ENCODE measurements around the gene FBXO44.

- TF ChIP-seq, protein P1, sequence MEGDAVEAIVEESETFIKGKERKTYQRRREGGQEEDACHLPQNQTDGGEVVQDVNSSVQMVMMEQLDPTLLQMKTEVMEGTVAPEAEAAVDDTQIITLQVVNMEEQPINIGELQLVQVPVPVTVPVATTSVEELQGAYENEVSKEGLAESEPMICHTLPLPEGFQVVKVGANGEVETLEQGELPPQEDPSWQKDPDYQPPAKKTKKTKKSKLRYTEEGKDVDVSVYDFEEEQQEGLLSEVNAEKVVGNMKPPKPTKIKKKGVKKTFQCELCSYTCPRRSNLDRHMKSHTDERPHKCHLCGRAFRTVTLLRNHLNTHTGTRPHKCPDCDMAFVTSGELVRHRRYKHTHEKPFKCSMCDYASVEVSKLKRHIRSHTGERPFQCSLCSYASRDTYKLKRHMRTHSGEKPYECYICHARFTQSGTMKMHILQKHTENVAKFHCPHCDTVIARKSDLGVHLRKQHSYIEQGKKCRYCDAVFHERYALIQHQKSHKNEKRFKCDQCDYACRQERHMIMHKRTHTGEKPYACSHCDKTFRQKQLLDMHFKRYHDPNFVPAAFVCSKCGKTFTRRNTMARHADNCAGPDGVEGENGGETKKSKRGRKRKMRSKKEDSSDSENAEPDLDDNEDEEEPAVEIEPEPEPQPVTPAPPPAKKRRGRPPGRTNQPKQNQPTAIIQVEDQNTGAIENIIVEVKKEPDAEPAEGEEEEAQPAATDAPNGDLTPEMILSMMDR (IDR thresholded peaks at IDR 0.05) = no peak
- TF ChIP-seq POLR2AphosphoS5 (IDR thresholded peaks at IDR 0.05) (no peak), POLR2A (IDR thresholded peaks at IDR 0.05) (no peak), EP300 (IDR thresholded peaks at IDR 0.05) (no peak)
Observed at GRCh38 chr1:11653101-11653860, 1.4 kb upstream of the FBXO44 start.
